Measurements from ENCODE around the gene LHFPL3. TPM values are rescaled to one million over a fixed set of nuclear protein-coding genes. Genes with fewer than 3 reads are reported as not detected.

LHFPL3 gene
- total and polyA plus RNA-seq, 2 donors (not counting 1 experiment from before 2014, with no cell fraction given) = not detected

- no peaks in the 10 kb centered on the region for H3K4me1 ChIP-seq (ENCODE audit: control insufficient read depth, extremely low read depth, insufficient read depth, low read length)
- H2AFZ ChIP-seq (ENCODE audit: low read length) = no peak overlapping the region
- H3K4me3 ChIP-seq (replicated peaks in 1 of 4; ENCODE audit: control extremely low read depth in 1 of 4, insufficient read depth in 1 of 4, low read depth in 3 of 4, low read length in 4 of 4) = no peak overlapping the region
- DNase-seq (ENCODE audit: low read depth in 2 of 2) = no peak
- H3K27me3 ChIP-seq (ENCODE audit: control insufficient read depth, insufficient read depth, low read length) = no peaks in the 10 kb centered on the region
- H3K4me2 ChIP-seq (ENCODE audit: extremely low read depth, insufficient read depth, low read length) = no peak overlapping the region
- no peaks in the 10 kb centered on the region for H4K20me1 ChIP-seq (ENCODE audit: control insufficient read depth, extremely low read depth, insufficient read depth, low read length)
- no peaks in the 10 kb centered on the region for H3K36me3 ChIP-seq (ENCODE audit: control insufficient read depth, insufficient read depth, low read length)
- no peak for TF ChIP-seq EZH2 (IDR thresholded peaks at IDR 0.05; ENCODE audit: low read length, missing control alignments)
- no peak for TF ChIP-seq CTCF (conservative IDR thresholded peaks at IDR 0.05 in 1 of 2, IDR thresholded peaks at IDR 0.05 in 1 of 2; ENCODE audit: low read depth in 1 of 2, low read length in 2 of 2)
- no peak overlapping the region for H3K9ac ChIP-seq (ENCODE audit: insufficient read depth, low read length)
- no peak overlapping the region for H3K27ac ChIP-seq (ENCODE audit: insufficient read depth, low read length)
- no peaks in the 10 kb centered on the region for H3K79me2 ChIP-seq (ENCODE audit: control insufficient read depth, insufficient read depth, low read length)
- H3K9me3 ChIP-seq (ENCODE audit: control insufficient read depth, insufficient read depth, low read depth, low read length) = no peaks in the 10 kb centered on the region
Measured at GRCh38 chr7:104362756-104363155, 34.4 kb downstream of the LHFPL3 start.

- H3K27ac ChIP-seq (ENCODE audit: insufficient read depth, low read length) = no peak overlapping the region
- no peak overlapping the region for H3K9ac ChIP-seq (ENCODE audit: insufficient read depth, low read length)
- H3K36me3 ChIP-seq (ENCODE audit: control insufficient read depth, insufficient read depth, low read length) = no peaks in the 10 kb centered on the region
- H3K4me1 ChIP-seq (ENCODE audit: control insufficient read depth, extremely low read depth, insufficient read depth, low read length) = no peaks in the 10 kb centered on the region
- H4K20me1 ChIP-seq (ENCODE audit: control insufficient read depth, extremely low read depth, insufficient read depth, low read length) = no peaks in the 10 kb centered on the region
- H3K79me2 ChIP-seq (ENCODE audit: control insufficient read depth, insufficient read depth, low read length) = no peaks in the 10 kb centered on the region
- H3K4me2 ChIP-seq (ENCODE audit: extremely low read depth, insufficient read depth, low read length) = no peak overlapping the region
- no peaks in the 10 kb centered on the region for H3K27me3 ChIP-seq (ENCODE audit: control insufficient read depth, insufficient read depth, low read length)
- H3K9me3 ChIP-seq (ENCODE audit: control insufficient read depth, insufficient read depth, low read depth, low read length) = no peaks in the 10 kb centered on the region
- DNase-seq (ENCODE audit: low read depth in 2 of 2) = no peak
- TF ChIP-seq EZH2 (IDR thresholded peaks at IDR 0.05; ENCODE audit: low read length, missing control alignments) = no peak
- TF ChIP-seq CTCF (conservative IDR thresholded peaks at IDR 0.05 in 1 of 2, IDR thresholded peaks at IDR 0.05 in 1 of 2; ENCODE audit: low read depth in 1 of 2, low read length in 2 of 2) = no peak
- H3K4me3 ChIP-seq (replicated peaks in 1 of 4; ENCODE audit: control extremely low read depth in 1 of 4, insufficient read depth in 1 of 4, low read depth in 3 of 4, low read length in 4 of 4) = no peak overlapping the region
- no peak overlapping the region for H2AFZ ChIP-seq (ENCODE audit: low read length)
Measured at GRCh38 chr7:104363355-104363754, 35.0 kb downstream of the LHFPL3 start.

GRCh38 chr7:104366390-104366789, 38.0 kb downstream of the LHFPL3 start:
- Histone ChIP-seq H3K36me3 (ENCODE audit: control insufficient read depth, insufficient read depth, low read length) (no peaks in the 10 kb centered on the region), H3K9ac (ENCODE audit: insufficient read depth, low read length) (no peak overlapping the region), H4K20me1 (ENCODE audit: control insufficient read depth, extremely low read depth, insufficient read depth, low read length) (no peaks in the 10 kb centered on the region), H3K4me2 (ENCODE audit: extremely low read depth, insufficient read depth, low read length) (no peak overlapping the region), H3K9me3 (ENCODE audit: control insufficient read depth, insufficient read depth, low read depth, low read length) (no peaks in the 10 kb centered on the region), H3K27ac (ENCODE audit: insufficient read depth, low read length) (no peak overlapping the region), H3K4me3 (replicated peaks in 1 of 4; ENCODE audit: control extremely low read depth in 1 of 4, insufficient read depth in 1 of 4, low read depth in 3 of 4, low read length in 4 of 4) (no peak overlapping the region), H3K27me3 (ENCODE audit: control insufficient read depth, insufficient read depth, low read length) (no peaks in the 10 kb centered on the region), H3K4me1 (ENCODE audit: control insufficient read depth, extremely low read depth, insufficient read depth, low read length) (no peaks in the 10 kb centered on the region), H2AFZ (ENCODE audit: low read length) (no peak overlapping the region), H3K79me2 (ENCODE audit: control insufficient read depth, insufficient read depth, low read length) (no peaks in the 10 kb centered on the region)
- no peak for TF ChIP-seq CTCF (conservative IDR thresholded peaks at IDR 0.05 in 1 of 2, IDR thresholded peaks at IDR 0.05 in 1 of 2; ENCODE audit: low read depth in 1 of 2, low read length in 2 of 2)
- TF ChIP-seq EZH2 (IDR thresholded peaks at IDR 0.05; ENCODE audit: low read length, missing control alignments) = no peak
- no peak for DNase-seq (ENCODE audit: low read depth in 2 of 2)

Data from fibroblast of lung (primary cell).